COLO668 (cell line): Measurements from ENCODE around the gene STK31.
A peak's percentile ranks its signal among the peaks of the same experiment; 100 is the strongest.
"Not testable (repeated sequence)": the region's sequence is repeated elsewhere in the genome, so short reads cannot be mapped to it uniquely, and the experiment has no call there.

Experiments used
- DNase-seq: peaks from one replicate; lab custom pipeline; 2025; ENCODE audit not compliant: unreplicated experiment; lab: John Stamatoyannopoulos, UW

Gene STK31

DNA sequence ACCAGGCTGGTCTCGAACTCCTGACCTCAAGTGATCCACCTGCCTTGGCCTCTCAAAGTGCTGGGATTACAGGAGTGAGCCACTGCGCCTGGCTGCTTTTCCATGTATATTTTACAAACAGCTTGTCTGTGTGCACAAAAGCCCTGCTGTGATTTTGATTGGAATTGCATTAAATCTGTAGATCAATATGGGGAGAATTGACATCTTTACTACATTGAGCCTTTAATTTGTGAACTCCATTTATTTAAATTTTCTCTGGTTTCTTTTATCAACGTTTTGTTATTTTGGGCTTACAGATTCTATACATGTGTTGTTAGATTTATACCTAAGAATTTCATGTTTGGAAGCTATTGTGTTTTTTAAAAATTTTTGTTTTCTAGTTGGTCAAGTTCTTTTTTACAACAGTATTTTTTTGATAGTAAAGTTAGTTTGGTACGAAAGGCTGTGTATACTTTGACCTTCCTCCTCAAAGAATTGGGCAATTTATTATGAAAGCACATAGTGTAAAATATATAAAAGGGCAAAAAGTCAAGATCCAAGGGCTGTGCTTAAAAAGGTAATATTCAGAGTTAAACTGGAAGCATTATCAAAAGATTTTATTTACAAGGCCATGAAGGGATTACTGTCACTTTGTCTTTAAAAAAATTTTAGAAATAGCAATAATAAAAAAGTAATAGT, 92.8 kb downstream of the STK31 start:
- DNase-seq, result no peak

- DNase-seq, result no peak
Observed at GRCh38 chr7:23804707-23805106, 94.7 kb downstream of the STK31 start.

- DNase-seq, result no peak
Observed at GRCh38 chr7:23808421-23808820, 98.4 kb downstream of the STK31 start.

- DNase-seq, result no peak
Observed at GRCh38 chr7:23810099-23810498, 100.1 kb downstream of the STK31 start.

DNA sequence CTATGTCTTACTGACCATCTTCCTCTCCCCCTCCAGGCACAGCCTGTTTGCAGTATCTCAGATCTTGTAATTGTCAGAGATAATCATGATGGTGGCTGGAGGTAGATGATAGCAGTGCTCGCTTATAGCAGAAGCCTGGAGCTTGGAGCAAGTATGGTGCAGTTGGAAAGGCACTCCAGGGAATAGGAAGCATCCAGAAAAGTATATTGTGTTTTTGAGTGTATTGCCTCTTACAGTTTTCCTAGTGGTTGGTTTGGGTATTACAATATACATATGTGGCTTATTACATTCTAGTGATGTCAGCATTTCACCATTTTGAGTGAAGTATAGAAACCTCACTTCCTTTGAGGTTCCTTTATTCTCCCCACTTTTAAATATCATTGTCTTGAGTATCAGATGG, 101.5 kb downstream of the STK31 start:
- DNase-seq, result no peak

DNA sequence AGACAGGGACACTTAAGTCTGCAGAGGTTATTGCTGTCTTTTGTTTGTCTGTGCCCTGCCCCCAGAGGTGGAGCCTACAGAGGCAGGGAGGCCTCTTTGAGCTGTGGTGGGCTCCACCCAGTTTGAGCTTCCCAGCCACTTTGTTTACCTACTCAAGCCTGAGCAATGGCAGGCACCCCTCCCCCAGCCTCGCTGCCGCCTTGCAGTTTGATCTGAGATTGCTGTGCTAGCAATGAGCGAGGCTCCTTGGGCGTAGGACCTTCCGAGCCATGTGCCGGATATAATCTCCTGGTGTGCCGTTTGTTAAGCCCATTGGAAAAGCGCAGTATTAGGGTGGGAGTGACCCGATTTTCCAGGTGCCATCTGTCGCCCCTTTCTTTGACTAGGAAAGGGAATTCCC, 118.1 kb downstream of the STK31 start:
- not testable (repeated sequence) for DNase-seq

DNA sequence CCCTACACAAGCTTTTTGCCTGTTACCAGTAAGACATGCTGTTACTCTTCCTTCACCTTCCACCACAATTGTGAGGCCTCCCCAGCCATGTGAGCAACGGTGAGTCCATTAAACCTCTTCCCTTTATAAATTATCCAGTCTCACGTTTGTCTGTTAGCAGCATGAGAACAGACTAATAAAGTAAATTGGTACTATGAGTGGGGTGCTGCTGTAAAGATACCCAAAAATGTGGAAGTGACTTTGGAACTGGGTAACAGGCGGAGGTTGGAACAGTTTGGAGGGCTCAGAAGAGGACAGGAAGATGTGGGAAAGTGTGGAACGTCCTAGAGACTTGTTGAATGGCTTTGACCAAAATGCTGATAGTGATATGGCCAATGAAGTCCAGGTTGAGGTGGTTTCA, 122.7 kb downstream of the STK31 start:
- not testable (repeated sequence) for DNase-seq

- no peak for DNase-seq
Observed at GRCh38 chr7:23833405-23833804, 123.4 kb downstream of the STK31 start.

GRCh38 chr7:23844837-23845236, 134.8 kb downstream of the STK31 start:
- peak; percentile 30 for DNase-seq

GRCh38 chr7:23852135-23852534, 142.1 kb downstream of the STK31 start:
- no peak for DNase-seq

DNA sequence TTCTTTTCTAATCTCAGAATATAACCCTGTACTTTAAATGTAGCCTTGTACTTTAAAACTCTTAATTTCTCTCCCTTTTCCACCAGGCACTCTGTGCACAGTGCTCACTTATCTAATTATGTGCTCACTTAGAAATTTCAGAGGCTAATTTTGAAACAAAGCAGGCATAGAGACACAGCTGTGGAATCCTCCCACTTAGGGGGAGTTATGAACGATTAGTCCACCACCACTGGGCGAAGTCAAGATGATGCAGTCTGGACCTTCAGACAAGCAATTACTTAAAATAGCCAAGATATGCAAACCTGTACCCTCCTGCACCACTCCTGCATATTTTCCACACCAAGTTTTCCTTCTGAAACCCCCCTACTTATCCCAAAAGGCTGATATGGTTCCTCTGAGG, 143.0 kb downstream of the STK31 start:
- DNase-seq, result no peak

DNA sequence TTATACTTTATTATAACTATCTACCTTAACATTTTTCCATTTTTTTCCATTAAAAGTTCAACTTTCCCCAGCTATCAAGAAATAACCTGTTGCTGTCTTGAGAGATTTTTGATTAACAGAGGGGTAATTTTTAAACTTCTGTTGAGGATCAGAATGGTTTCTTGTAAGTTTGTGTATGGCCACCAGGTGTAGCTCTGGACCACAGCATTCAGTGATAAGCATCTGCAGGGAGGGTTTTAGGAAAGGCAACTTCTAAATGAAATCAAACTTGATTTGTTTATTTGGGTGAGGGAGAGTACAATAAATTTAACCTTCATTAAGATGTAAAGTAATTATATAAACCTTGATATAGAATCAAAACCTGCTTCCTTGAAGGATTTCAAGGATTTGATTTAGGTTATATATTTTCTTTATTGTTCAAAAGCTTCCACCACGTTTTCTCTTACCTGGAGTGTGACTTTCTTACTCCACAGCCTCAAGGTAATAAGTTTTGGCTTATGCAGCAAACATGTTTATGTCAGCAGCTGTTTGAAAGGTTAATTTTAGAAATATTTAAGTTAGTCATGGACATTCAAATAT, 153.3 kb downstream of the STK31 start:
- DNase-seq, result peak; percentile 49

- no peak for DNase-seq
Observed at GRCh38 chr7:23864973-23865372, 155.0 kb downstream of the STK31 start.

- no peak for DNase-seq
Observed at GRCh38 chr7:23873306-23873705, 163.3 kb downstream of the STK31 start.

DNA sequence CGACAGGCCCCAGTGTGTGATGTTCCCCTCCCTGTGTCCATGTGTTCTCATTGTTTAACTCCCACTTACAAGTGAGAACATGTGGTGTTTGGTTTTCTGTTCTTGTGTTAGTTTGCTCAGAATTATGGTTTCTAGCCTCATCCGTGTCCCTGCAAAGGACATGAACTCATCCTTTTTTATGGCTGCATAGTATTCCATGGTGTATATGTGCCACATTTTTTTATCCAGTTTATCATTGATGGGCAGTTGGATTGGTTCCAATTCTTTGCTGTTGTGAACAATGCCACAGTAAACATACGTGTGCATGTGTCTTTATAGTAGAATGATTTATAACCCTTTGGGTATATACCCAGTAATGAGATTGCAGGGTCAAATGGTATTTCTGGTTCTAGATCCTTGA, 166.5 kb downstream of the STK31 start:
- DNase-seq, result not testable (repeated sequence)
